NCI-H2196 treated with DMSO at 0.1 percent for 48 hours (cell line): ENCODE results near the gene SP3.
A peak's percentile ranks its signal among the peaks of the same experiment; 100 is the strongest.
"Not testable (repeated sequence)": the region's sequence is repeated elsewhere in the genome, so short reads cannot be mapped to it uniquely, and the experiment has no call there.

Experiments
- DNase-seq: peaks from one replicate; lab custom pipeline; 2025; ENCODE audit not compliant: unreplicated experiment; lab: John Stamatoyannopoulos, UW

The SP3 gene

GRCh38 chr2:173892341-173892740, 72.8 kb downstream of the SP3 start:
- no peak for DNase-seq

- DNase-seq, result no peak
Observed at GRCh38 chr2:173891315-173892037, 73.7 kb downstream of the SP3 start.

- DNase-seq, result not testable (repeated sequence)
Observed at GRCh38 chr2:173889464-173889863, 75.7 kb downstream of the SP3 start.

- DNase-seq, result no peak
Observed at GRCh38 chr2:173886613-173887012, 78.6 kb downstream of the SP3 start.

- no peak for DNase-seq
Observed at GRCh38 chr2:173884025-173884802, 81.0 kb downstream of the SP3 start.

GRCh38 chr2:173881886-173882285, 83.3 kb downstream of the SP3 start:
- DNase-seq, result no peak

GRCh38 chr2:173881461-173881860, 83.7 kb downstream of the SP3 start:
- peak; percentile 10 for DNase-seq

- no peak for DNase-seq
Observed at GRCh38 chr2:173880561-173880960, 84.6 kb downstream of the SP3 start.

GRCh38 chr2:173876833-173877413, 88.2 kb downstream of the SP3 start:
- no peak for DNase-seq

GRCh38 chr2:173874894-173875237, 90.3 kb downstream of the SP3 start:
- DNase-seq, result no peak

GRCh38 chr2:173874003-173874893, 90.9 kb downstream of the SP3 start:
- no peak for DNase-seq

- DNase-seq, result no peak
Observed at GRCh38 chr2:173872714-173873113, 92.5 kb downstream of the SP3 start.

- no peak for DNase-seq
Observed at GRCh38 chr2:173869244-173870229, 95.6 kb downstream of the SP3 start.

GRCh38 chr2:173868406-173868805, 96.8 kb downstream of the SP3 start:
- DNase-seq, result no peak

GRCh38 chr2:173866874-173867618, 98.1 kb downstream of the SP3 start:
- DNase-seq, result no peak

- no peak for DNase-seq
Observed at GRCh38 chr2:173865971-173866873, 99.0 kb downstream of the SP3 start.

- DNase-seq, result no peak
Observed at GRCh38 chr2:173862612-173863217, 102.5 kb downstream of the SP3 start.

GRCh38 chr2:173860566-173860965, 104.6 kb downstream of the SP3 start:
- no peak for DNase-seq
